Colonic mucosa (tissue), 4 donors: Measurements from ENCODE around the gene RND2. TPM values are rescaled to one million over a fixed set of nuclear protein-coding genes. Genes with fewer than 3 reads are reported as not detected.
"Not testable (repeated sequence)": the region's sequence is repeated elsewhere in the genome, so short reads cannot be mapped to it uniquely, and the experiment has no call there.

Experiments
- DNase-seq: peaks from one replicate; pipeline ENCODE4 v3.0.0-alpha.2; 2020
- H3K27ac ChIP-seq: fragments of 200-600 bp; one replicate; pipeline ENCODE4 v1.8.0; 2021
- H3K27me3 ChIP-seq: fragments of 200-600 bp; one replicate; pipeline ENCODE4 v1.8.0; 2021
- H3K36me3 ChIP-seq: fragments of 200-600 bp; one replicate; pipeline ENCODE4 v1.8.0; 2021
- H3K4me1 ChIP-seq: fragments of 200-600 bp; one replicate; pipeline ENCODE4 v1.8.0; 2021; ENCODE audit warnings: mild to moderate bottlenecking
- H3K4me3 ChIP-seq: fragments of 200-600 bp; one replicate; pipeline ENCODE4 v1.8.0; 2021
- H3K9ac ChIP-seq, 2 donors: one replicate each; pipeline ENCODE4 v1.7.0; 2013; ENCODE audit warnings: control low read depth in 2 of 2, low read depth in 2 of 2, low read length in 2 of 2
- H3K9me3 ChIP-seq: fragments of 200-600 bp; one replicate; pipeline ENCODE4 v1.8.0; 2021
- intact Hi-C: fragments of 100-400 bp; cut with DNase I; formaldehyde crosslinking; loops from one replicate; pipeline ENCODE4 v1.14.1; 2022
- total RNA-seq, 2 donors: library from RNA; stranded (reverse); fragmentation: NEBNext Ultra II Directional in 1 of 2; extraction: Animal tissue kit (Norgen Biotek cat#: 25700) in 1 of 2; gene quantifications; one replicate each; pipeline ENCODE4 v1.2.1, GENCODE V29; 2021
- TF ChIP-seq, protein P1 (sequence below): fragments of 200-600 bp; IDR thresholded peaks from one replicate; pipeline ENCODE4 v1.8.0; 2022; ENCODE audit warnings: antibody characterized with exemption, mild to moderate bottlenecking
- donor health status: healthy.
- donor health status: DM: no; HTN: no; CAD: no.
- donor health status: DM: no; HTN: no; CAD: no.

The RND2 gene, protein sequence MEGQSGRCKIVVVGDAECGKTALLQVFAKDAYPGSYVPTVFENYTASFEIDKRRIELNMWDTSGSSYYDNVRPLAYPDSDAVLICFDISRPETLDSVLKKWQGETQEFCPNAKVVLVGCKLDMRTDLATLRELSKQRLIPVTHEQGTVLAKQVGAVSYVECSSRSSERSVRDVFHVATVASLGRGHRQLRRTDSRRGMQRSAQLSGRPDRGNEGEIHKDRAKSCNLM
- total RNA-seq = under 1 TPM; 0.30 to 0.56 TPM

DNA sequence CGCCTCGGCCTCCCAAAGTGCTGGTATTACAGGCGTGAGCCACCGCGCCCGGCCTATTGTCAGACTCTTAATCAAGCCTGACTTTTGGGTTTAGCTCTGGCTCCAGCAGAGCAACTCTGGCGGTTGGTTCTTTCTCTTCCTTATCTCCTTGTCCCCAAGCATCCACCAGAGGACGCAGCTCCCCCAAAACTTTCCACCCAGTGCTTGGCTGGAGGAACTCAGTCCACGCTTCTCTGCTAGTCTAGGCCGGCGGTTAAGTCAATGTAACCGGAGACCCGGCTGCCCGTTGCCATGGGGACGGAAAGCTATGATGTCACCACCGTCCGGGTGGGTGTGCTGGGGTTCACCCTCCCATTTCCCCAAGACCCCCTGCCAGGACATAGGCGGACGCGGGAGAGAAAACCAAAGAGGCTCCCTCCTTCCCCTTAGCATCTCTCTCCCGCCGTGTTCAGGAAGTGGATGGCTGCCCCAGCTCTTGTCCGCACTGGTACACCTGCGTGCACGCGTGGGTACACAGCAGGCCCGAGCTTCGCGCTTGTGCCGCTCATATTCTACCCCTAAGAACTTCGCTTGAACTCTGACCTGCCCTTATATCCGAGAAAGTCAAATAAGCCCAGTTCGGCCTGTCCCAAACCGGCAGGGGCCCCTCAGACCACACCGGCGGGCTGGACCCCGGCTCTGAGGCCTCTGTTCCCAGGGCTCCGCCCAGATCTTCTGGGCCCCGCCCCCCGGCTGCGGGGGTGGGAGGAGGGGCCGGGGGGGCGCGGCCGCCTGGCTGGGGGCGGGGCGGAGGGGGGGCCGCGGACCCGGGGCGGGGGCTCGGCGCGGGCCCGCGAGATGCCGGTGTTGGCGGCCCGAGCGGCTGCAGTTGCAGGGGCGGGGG is at the start of gene RND2:
Gene RND2, plus strand, starts transcription at position 825 of the 883 bp plus-strand sequence. CDS start 117 bp downstream, outside the sequence.
- Histone ChIP-seq H3K4me3 (peak within 1 kb of the TSS; percentile 49), H3K27me3 (no peaks in the 10 kb centered on the region), H3K27ac (no peak within 1 kb of the TSS), H3K9me3 (no peaks in the 10 kb centered on the region), H3K4me1 (no peaks in the 10 kb centered on the region), H3K9ac (peak within 1 kb of the TSS; percentile 75 to 89), H3K36me3 (no peaks in the 10 kb centered on the region)
- intact Hi-C loops = loop anchor here (10.0 kb wide), 2 partner anchors 290 to 320 kb away; no protein-coding TSS in a partner anchor
- TF ChIP-seq, protein P1, sequence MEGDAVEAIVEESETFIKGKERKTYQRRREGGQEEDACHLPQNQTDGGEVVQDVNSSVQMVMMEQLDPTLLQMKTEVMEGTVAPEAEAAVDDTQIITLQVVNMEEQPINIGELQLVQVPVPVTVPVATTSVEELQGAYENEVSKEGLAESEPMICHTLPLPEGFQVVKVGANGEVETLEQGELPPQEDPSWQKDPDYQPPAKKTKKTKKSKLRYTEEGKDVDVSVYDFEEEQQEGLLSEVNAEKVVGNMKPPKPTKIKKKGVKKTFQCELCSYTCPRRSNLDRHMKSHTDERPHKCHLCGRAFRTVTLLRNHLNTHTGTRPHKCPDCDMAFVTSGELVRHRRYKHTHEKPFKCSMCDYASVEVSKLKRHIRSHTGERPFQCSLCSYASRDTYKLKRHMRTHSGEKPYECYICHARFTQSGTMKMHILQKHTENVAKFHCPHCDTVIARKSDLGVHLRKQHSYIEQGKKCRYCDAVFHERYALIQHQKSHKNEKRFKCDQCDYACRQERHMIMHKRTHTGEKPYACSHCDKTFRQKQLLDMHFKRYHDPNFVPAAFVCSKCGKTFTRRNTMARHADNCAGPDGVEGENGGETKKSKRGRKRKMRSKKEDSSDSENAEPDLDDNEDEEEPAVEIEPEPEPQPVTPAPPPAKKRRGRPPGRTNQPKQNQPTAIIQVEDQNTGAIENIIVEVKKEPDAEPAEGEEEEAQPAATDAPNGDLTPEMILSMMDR = peak; percentile 50
- peak; percentile 82 for DNase-seq

DNA sequence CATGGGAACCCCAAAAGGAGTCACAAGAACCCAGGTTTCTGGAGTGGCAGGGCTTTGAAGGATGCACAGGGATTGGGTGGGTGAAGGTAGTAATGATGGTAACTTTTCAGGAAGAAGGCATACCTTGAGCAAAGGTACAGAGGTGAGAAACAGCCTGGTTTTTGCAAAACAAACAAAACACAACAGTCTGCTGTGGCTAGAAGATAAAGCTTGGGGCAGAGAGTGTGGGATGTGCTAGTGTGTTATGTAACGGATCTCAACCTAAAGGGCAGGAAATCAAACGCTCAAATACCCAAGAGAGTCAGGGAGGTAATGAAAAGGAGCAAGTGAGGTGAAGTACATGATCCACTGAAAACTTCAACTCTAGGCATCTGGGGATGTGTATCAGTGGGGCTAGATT is 49.8 kb upstream of the RND2 start:
- H3K27ac ChIP-seq = no peak overlapping the region
- intact Hi-C loops = no loop called here
- H3K4me1 ChIP-seq = peaks cover 10% of the 10 kb centered on the region
- H3K27me3 ChIP-seq = no peaks in the 10 kb centered on the region
- H3K36me3 ChIP-seq = no peaks in the 10 kb centered on the region
- TF ChIP-seq, protein P1 = no peak
- no peak overlapping the region for H3K9ac ChIP-seq
- no peaks in the 10 kb centered on the region for H3K9me3 ChIP-seq
- H3K4me3 ChIP-seq = no peak overlapping the region
- DNase-seq = no peak

DNA sequence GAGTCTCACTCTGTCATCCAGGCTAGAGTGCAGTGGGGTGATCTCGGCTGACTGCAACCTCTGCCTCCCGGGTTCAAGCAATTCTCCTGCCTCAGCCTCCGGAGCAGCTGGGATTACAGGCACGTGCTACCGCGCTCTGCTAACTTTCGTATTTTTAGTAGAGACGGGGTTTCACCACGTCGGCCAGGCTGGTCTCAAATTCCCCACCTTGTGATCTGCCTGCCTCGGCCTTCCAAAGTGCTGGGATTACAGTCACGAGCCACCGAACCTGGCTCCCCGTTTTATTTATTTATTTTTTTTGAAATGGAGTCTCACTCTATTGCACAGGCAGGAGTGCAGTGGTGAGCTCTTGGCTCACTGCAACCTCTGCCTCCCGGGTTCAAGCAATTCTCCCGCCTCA is 49.3 kb upstream of the RND2 start:
- intact Hi-C loops, DNase-seq, H3K27ac ChIP-seq, H3K36me3 ChIP-seq, H3K4me3 ChIP-seq, H3K27me3 ChIP-seq, H3K9ac ChIP-seq, H3K9me3 ChIP-seq: not testable (repeated sequence)
- H3K4me1 ChIP-seq = peaks cover 10% of the 10 kb centered on the region

DNA sequence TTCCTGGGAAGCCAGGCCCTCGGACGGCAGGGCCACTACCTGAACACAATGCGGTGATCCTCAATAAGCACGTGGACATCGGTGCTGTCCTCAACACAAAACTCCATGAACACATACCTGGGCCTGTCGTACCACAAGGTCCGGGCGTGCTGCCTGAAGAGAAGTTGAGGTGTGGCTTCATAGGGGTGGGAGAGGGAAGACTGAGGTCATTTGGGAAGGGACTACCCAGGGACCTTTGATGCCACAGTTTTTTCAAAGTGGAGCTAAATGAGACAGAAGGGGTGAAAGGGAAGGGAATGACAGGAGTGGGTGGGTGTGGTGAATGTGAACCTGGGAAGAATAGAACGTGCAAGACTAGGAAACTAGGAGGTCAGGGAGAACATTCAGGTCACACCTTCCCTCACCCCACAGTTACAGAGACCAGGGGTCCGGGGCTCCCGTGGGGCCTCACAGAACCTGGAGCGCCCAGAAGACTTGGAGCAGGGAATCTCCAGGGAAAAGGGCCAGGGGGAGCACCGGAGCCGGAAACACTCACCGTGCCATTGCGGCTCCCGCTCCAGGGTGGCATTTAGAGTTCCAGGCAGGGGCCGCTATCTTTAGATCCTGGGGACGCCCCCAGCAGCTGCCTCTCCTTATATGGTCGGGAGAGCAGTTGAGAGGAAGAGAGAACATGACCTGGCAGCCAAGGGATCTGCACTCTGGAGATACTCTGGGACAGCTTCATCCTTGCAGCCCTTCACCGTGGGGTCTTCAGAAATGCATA is 45.3 kb upstream of the RND2 start, which contains the start of gene PTGES3L:
Gene PTGES3L, minus strand, starts transcription at position 570 of the 763 bp plus-strand sequence. Its CDS starts 27 bp downstream, at position 543.
- Histone ChIP-seq H3K27me3 (no peaks in the 10 kb centered on the region), H3K4me1 (peaks cover 19% of the 10 kb centered on the region), H3K9ac (peak within 1 kb of the TSS; percentile 86 to 88), H3K9me3 (no peaks in the 10 kb centered on the region), H3K4me3 (peak within 1 kb of the TSS; percentile 96), H3K27ac (peak within 1 kb of the TSS; percentile 97), H3K36me3 (no peaks in the 10 kb centered on the region)
- TF ChIP-seq, protein P1 = no peak
- intact Hi-C loops = no loop called here
- peak; percentile 61 for DNase-seq

DNA sequence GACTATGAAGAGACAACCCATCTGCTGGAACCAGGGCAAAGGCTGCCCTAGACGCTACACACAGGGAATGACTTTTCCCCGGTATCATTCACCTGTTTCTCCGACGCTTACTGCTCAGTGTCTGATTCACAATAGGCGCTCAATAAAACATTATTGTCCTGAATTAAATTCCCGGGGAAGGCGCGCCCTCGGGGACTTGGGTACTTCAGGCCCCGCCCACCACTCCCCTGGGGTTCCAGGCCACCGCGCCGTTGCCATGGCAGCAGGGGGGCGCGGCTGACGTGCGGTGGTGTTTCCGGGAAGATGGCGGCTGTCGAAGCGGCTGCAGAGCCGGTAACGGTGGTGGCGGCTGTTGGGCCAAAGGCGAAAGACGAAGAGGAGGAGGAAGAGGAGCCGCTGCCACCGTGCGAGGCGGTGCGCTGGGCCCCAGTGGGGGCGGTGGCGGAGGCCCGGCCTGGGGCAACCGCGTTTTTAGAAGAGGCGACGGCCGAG is 44.7 kb upstream of the RND2 start, which contains the start of gene RUNDC1:
Gene RUNDC1, plus strand, starts transcription at position 292 of the 492 bp plus-strand sequence. Its CDS starts 12 bp downstream, at position 304.
- Histone ChIP-seq H3K4me3 (peak within 1 kb of the TSS; percentile 96), H3K4me1 (peaks cover 19% of the 10 kb centered on the region), H3K27me3 (no peaks in the 10 kb centered on the region), H3K27ac (peak within 1 kb of the TSS; percentile 97), H3K36me3 (no peaks in the 10 kb centered on the region), H3K9ac (peak within 1 kb of the TSS; percentile 86 to 88), H3K9me3 (no peaks in the 10 kb centered on the region)
- intact Hi-C loops = no loop called here
- DNase-seq = peak; percentile 97
- TF ChIP-seq, protein P1 = no peak
